ENCODE data around the gene SMOC2.
"Not testable (repeated sequence)": the region's sequence is repeated elsewhere in the genome, so short reads cannot be mapped to it uniquely, and the experiment has no call there.

The SMOC2 gene

GRCh38 chr6:168607272-168608112 lies 166.5 kb downstream of the SMOC2 start:
- DNase-seq: no peak

GRCh38 chr6:168608113-168608400 lies 167.1 kb downstream of the SMOC2 start:
- DNase-seq: no peak

GRCh38 chr6:168609026-168609685 lies 168.2 kb downstream of the SMOC2 start:
- DNase-seq: no peak

GRCh38 chr6:168609914-168610490 lies 169.0 kb downstream of the SMOC2 start:
- no peak for DNase-seq

- not testable (repeated sequence) for DNase-seq
These were observed 170.0 kb downstream of the SMOC2 start for GRCh38 chr6:168610966-168611365.

GRCh38 chr6:168611691-168612090 lies 170.7 kb downstream of the SMOC2 start:
- DNase-seq: no peak

GRCh38 chr6:168612586-168612985 lies 171.6 kb downstream of the SMOC2 start:
- DNase-seq: no peak

GRCh38 chr6:168615837-168616236 lies 174.9 kb downstream of the SMOC2 start:
- no peak for DNase-seq

- no peak for DNase-seq
These were observed 176.1 kb downstream of the SMOC2 start for GRCh38 chr6:168616816-168617765.

- DNase-seq: no peak
These were observed 177.7 kb downstream of the SMOC2 start for GRCh38 chr6:168618546-168619315.

GRCh38 chr6:168619560-168620314 lies 178.8 kb downstream of the SMOC2 start:
- DNase-seq: no peak

- no peak for DNase-seq
These were observed 179.6 kb downstream of the SMOC2 start for GRCh38 chr6:168620578-168620977.

GRCh38 chr6:168623736-168624135 lies 182.8 kb downstream of the SMOC2 start:
- DNase-seq: no peak

GRCh38 chr6:168624540-168624939 lies 183.6 kb downstream of the SMOC2 start:
- DNase-seq: no peak

- DNase-seq: no peak
These were observed 184.0 kb downstream of the SMOC2 start for GRCh38 chr6:168624948-168625347.

GRCh38 chr6:168625602-168626001 lies 184.6 kb downstream of the SMOC2 start:
- DNase-seq: no peak

GRCh38 chr6:168626046-168626602 lies 185.1 kb downstream of the SMOC2 start:
- no peak for DNase-seq

- DNase-seq: no peak
These were observed 186.7 kb downstream of the SMOC2 start for GRCh38 chr6:168627506-168628175.

GRCh38 chr6:168628176-168628553 lies 187.2 kb downstream of the SMOC2 start:
- no peak for DNase-seq

- no peak for DNase-seq
These were observed 187.8 kb downstream of the SMOC2 start for GRCh38 chr6:168628732-168629245.

Measured in fibroblast of skin of right quadriceps (primary cell).